NT2/D1 (cell line): ENCODE data around the gene RBM44.

Source experiments
- SUZ12 ChIP-seq: IDR thresholded peaks from 2 replicates; pipeline ENCODE4 v1.6.1; 2011; ENCODE audit not compliant: insufficient read length, insufficient read depth; ENCODE audit errors: extremely low read depth
- YY1 ChIP-seq: IDR thresholded peaks from 2 replicates; pipeline ENCODE4 v1.6.1; 2011; ENCODE audit not compliant: insufficient read length, insufficient read depth
- ZNF274 ChIP-seq: IDR thresholded peaks from 2 replicates; pipeline ENCODE4 v1.6.1; 2011; ENCODE audit warnings: mild to moderate bottlenecking, low read depth, low read length

- TF ChIP-seq ZNF274: no peak
- no peak for TF ChIP-seq YY1
- TF ChIP-seq SUZ12: no peak
Observed at GRCh38 chr2:237786936-237787335, 11.6 kb upstream of the RBM44 start.
